ENCODE measurements around the gene TRIM29. TPM values are rescaled to one million over a fixed set of nuclear protein-coding genes. Genes with fewer than 3 reads are reported as not detected.

TRIM29 gene
- total and polyA plus RNA-seq, 10 of the 15 experiments (the other 5 are each of a cell fraction or from before 2014, with no cell fraction given) = 0.08 to 0.67 (median 0.26) TPM; not detected in 5

- Histone ChIP-seq H3K4me3 (no peak overlapping the region), H2AFZ (ENCODE audit: control insufficient read depth, low read depth, low read length) (no peak overlapping the region), H3K9ac (ENCODE audit: control insufficient read depth, insufficient read depth, low read length) (no peak overlapping the region), H3K36me3 (ENCODE audit: control insufficient read depth in 2 of 2, insufficient read depth in 2 of 2, low read length in 1 of 2) (no peaks in the 10 kb centered on the region), H4K20me1 (ENCODE audit: control insufficient read depth, insufficient read depth) (no peaks in the 10 kb centered on the region; the same call in 1 of the 2 replicates), H3K4me2 (ENCODE audit: control insufficient read depth, insufficient read depth) (no peak overlapping the region), H3K27ac (ENCODE audit: control insufficient read depth, insufficient read depth) (no peak overlapping the region), H3K9me3 (replicated peaks; ENCODE audit: control insufficient read depth, insufficient read depth, low read length) (no peaks in the 10 kb centered on the region; the same call in 2 of the 3 replicates), H3K27me3 (replicated peaks in 1 of 2; ENCODE audit: control insufficient read depth in 2 of 2, insufficient read depth in 2 of 2, low read length in 1 of 2) (peaks cover 12% of the 10 kb centered on the region in 2 experiments), H3K79me2 (ENCODE audit: control insufficient read depth, insufficient read depth, low read length) (no peaks in the 10 kb centered on the region), H3K4me1 (ENCODE audit: control insufficient read depth, insufficient read depth, low read length) (no peaks in the 10 kb centered on the region)
- ChIA-PET POLR2A (no interaction called here), SMC1A (ENCODE audit: uncharacterized antibody, unreplicated experiment) (interaction anchor here (1.3 to 2.1 kb wide), 5 partner anchors 11 to 464 kb away, joined by 3 to 7 read pairs (median 5); no protein-coding TSS in a partner anchor), RAD21 (ENCODE audit: unreplicated experiment) (interaction anchor here (1.5 to 2.7 kb wide), 4 partner anchors 98 to 495 kb away, joined by 4 to 19 read pairs (median 10); partner anchors contain the start of gene NECTIN1), CTCF (interaction anchor here (0.7 to 3.2 kb wide), 11 partner anchors 9 to 952 kb away, joined by 3 to 25 read pairs (median 7); no protein-coding TSS in a partner anchor)
- ATAC-seq (no peak), DNase-seq (ENCODE audit: low read depth, low spot score) (no peak), FAIRE-seq (no peak)
- no TSS peak for BruUV-seq (replicated peaks)
- intact Hi-C loops (cut with micrococcal nuclease; ENCODE audit: unreplicated experiment) (loop anchor here (2.0 to 5.0 kb wide), 3 partner anchors 97 to 629 kb away; no protein-coding TSS in a partner anchor), in situ Hi-C loops (cut with MboI) (loop anchor here (5.0 kb wide), 1 partner anchor 437 kb away; no protein-coding TSS in a partner anchor)
- no peak for TF ChIP-seq TCF7 (IDR thresholded peaks at IDR 0.05; ENCODE audit: borderline replicate concordance)
- no peak for TF ChIP-seq SIX5 (IDR thresholded peaks at IDR 0.05; ENCODE audit: low read depth, low read length, severe bottlenecking)
- no peak for TF ChIP-seq CUX1 (IDR thresholded peaks at IDR 0.05; ENCODE audit: insufficient replicate concordance, low read depth, low read length)
- no peak for TF ChIP-seq ZNF687 (IDR thresholded peaks at IDR 0.05)
- TF ChIP-seq WRNIP1 (IDR thresholded peaks at IDR 0.05; ENCODE audit: borderline replicate concordance, low read depth, low read length) = no peak
- TF ChIP-seq RELB (IDR thresholded peaks at IDR 0.05; ENCODE audit: low read depth) = no peak
- no peak for TF ChIP-seq IKZF1 (conservative IDR thresholded peaks at IDR 0.05)
- no peak for TF ChIP-seq ZBED1 (IDR thresholded peaks at IDR 0.05; ENCODE audit: borderline replicate concordance)
- 14% methylated on average over 5 of the region's 5 CpGs for WGBS (ENCODE audit: insufficient coverage, insufficient replicate concordance, low lambda C conversion rate, missing lambda C conversion rate)
Observed at GRCh38 chr11:120109531-120109930, 28.4 kb downstream of the TRIM29 start.
